GM19025 (cell line): ENCODE results near the gene RAPGEF2.
"Not testable (repeated sequence)": the region's sequence is repeated elsewhere in the genome, so short reads cannot be mapped to it uniquely, and the experiment has no call there.

Experiments used
- ATAC-seq: cut with Tn5 transposase; IDR thresholded peaks from one replicate; pipeline ENCODE4 v1.9.1; 2021; ENCODE audit warnings: mild to moderate bottlenecking, low read depth, moderate library complexity; ENCODE audit not compliant: unreplicated experiment

RAPGEF2 gene, protein sequence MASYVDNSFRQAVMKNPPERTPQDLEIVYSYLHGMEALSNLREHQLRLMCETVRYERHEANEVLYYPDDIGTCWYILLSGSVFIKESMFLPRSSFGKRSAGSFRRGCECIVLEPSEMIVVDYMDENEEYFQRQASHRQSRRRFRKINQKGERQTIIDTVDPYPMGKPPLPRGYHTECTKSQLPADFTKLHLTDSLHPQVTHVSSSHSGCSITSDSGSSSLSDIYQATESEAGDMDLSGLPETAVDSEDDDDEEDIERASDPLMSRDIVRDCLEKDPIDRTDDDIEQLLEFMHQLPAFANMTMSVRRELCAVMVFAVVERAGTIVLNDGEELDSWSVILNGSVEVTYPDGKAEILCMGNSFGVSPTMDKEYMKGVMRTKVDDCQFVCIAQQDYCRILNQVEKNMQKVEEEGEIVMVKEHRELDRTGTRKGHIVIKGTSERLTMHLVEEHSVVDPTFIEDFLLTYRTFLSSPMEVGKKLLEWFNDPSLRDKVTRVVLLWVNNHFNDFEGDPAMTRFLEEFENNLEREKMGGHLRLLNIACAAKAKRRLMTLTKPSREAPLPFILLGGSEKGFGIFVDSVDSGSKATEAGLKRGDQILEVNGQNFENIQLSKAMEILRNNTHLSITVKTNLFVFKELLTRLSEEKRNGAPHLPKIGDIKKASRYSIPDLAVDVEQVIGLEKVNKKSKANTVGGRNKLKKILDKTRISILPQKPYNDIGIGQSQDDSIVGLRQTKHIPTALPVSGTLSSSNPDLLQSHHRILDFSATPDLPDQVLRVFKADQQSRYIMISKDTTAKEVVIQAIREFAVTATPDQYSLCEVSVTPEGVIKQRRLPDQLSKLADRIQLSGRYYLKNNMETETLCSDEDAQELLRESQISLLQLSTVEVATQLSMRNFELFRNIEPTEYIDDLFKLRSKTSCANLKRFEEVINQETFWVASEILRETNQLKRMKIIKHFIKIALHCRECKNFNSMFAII (N-terminal part only)

DNA sequence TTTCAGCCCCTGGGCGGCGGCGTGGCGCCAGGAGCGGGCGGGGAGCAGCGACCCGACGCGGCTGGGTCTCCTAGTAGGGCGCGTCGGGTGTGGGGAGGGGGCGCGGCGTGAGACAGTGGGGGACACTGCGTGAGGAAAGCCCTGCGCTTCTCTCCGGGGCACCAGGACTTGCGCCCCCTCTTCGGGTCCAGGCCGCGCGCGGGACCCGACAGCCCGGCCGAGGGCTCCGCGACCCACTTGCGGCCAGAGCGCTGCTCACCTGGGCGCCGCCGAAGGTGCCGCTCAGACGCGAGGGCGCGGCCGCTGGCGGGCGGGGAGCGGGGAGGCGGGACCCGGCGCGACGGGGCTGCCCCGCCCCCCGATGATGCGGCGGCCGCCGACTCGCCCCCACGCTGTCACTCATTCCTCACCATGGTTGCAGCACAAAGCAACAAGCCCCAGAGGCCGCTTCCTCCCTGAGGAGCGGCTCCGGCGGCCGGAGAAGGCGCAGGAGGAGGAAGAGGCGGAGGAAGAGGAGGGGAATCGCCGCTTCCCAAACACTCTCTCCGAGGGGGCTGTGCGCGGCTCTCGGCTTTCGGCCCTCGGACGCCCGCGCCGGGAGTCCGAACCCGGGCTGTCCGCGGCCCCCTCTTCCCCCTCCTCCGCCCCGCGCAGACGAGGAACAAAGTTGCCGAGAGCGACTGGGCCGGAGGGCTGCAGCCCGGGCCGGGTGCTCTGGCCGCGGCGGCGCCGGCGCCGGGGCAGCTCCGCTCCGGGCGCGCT lies at the start of gene RAPGEF2:
Gene RAPGEF2 (plus strand): TSS at position 458 of the 762 bp plus-strand sequence. CDS start 1,084 bp downstream, outside the sequence.
- peak; percentile 80 for ATAC-seq

DNA sequence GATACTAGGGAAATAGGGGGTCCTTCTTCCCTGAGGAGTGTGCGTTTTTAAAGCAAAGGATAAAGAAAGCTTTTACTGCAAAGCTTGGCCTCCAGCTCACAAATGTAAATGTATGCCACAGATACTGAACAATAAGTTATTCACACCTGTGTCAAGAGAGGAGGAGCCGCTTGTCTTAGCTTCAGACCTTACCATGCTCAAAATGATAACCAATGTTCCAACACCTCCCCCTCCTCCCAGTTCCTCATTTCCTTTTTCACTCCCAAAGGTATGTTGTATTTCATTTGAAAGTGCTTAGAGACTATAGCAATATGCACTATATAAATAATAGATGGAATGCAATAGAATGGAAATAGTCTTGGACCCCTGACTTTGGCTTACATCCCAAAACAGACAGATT lies 47.0 kb upstream of the RAPGEF2 start:
- no peak for ATAC-seq

DNA sequence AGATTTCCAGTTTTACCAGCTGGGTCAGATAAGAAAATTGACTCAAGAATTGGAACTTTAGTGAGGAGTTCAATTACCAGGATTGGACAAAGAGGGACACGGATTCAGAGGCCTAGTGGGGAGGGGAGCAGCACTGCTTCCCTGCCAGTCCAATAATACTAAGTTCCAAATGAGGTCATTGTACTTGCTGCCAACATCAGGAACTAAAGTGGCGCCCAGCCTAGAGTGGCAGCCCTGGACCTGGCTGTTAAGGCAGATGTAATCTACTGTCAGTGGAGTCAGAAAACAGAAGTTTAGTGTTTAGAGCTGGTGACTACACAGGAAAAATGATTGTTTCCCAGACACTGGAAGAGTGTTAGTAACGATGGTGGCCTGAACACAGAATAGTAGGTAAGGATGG lies 42.7 kb upstream of the RAPGEF2 start:
- no peak for ATAC-seq

- ATAC-seq = no peak
These were observed 40.5 kb upstream of the RAPGEF2 start for GRCh38 chr4:159062381-159062780.

DNA sequence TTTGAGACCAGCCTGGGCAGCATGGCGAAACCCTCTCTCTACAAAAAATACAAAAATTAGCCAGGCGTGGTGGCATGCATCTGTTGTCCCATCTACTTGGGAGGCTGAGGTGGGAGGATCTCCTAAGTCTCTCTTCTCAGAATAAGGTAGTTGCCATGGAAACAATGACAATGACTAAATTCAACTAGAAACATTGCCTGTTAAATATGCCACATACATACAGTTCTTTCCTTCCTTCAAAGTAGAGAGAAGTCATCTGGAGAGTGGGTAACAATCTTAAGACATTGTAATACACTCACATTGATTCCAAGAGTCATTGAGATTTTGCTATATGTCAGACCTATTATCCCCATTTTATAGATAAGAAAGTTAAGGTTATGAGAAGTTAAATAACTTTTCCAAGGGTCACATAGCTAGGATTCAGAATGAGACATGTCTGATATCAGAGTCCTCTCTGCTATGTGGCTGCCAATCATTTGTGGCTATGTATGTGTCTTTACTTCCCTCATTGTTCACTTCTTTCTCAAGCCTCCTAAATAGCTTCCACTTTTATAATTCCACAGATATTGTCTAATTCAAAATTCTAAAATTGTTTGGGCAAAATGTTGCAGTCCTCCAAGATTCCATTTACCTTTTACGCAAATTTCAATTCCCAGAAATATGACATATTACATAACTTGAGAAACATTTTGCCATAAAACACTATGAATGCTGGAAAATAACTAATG lies 37.2 kb upstream of the RAPGEF2 start:
- ATAC-seq = no peak

- ATAC-seq = not testable (repeated sequence)
These were observed 34.7 kb upstream of the RAPGEF2 start for GRCh38 chr4:159068139-159068538.

DNA sequence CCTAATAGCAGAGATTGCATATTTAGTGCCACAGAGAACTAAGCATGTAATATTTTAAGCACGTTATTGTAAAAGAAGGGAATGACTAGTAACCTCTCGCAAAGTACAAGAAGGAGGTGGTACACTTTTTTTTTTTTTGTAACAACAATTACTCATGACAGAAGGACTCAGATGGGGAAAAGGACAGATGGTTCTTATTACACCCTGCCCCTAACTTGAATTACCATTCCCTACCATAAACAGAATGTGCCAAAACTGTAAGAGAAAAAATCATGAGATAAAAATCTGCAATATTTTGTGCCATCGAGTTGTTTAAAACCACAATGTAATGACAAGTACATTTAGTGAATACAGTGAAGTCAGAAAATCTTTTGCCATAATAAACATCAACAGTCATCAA lies 33.0 kb upstream of the RAPGEF2 start:
- no peak for ATAC-seq

- ATAC-seq = no peak
These were observed 32.1 kb upstream of the RAPGEF2 start for GRCh38 chr4:159070742-159071141.

- no peak for ATAC-seq
These were observed 31.5 kb upstream of the RAPGEF2 start for GRCh38 chr4:159071178-159071968.

DNA sequence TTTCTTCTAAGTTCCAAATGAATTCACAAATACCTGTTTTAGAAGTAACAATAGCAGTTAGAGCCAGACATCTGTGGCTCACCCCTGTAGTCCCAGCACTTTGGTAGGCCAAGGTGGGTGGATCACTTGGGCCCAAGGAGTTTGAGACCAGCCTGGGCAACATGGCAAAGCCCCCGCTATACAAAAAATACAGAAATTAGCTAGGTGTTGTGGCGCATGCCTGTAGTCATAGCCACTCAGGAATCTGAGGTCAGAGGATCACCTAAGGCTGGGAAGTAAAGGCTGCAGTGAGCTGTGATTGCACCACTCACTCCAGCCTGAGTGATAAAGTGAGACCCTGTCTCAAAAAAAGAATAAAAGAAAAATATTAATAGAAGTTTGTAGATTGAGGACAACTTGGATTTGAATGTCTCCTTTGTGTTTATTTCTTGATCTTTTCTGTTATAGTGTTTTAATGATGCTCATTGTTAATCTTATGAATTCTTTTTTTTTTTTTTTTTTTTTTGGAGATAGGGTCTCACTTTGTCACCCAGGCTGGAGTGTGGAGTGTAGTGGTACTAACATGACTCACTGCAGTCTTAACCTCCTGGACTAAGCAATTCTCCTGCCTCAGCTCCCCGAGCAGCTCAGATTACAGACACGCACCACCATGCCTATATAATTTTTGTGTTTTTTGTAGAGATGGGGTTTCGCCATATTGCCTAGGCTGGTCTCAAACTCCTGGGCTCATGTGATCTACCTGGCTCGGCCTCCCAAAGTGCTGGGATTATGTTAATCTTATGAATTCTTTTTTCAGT lies 30.7 kb upstream of the RAPGEF2 start:
- no peak for ATAC-seq

- no peak for ATAC-seq
These were observed 27.3 kb upstream of the RAPGEF2 start for GRCh38 chr4:159075531-159075932.

DNA sequence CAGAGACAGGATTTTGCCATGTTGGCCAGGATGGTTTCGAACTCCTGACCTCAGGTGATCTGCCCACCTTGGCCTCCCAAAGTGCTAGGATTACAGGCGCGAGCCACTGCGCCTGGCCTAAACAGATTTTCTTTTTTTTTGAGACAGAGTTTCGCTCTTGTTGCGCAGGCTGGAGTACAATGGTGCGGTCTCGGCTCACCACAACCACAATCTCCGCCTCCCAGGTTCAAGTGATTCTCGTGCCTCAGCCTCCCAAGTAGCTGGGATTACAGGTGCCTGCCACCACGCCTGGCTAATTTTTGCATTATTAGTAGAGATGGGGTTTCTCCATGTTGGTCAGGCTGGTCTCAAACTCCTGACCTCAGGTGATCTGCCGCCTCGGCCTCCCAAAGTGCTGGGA lies 25.9 kb upstream of the RAPGEF2 start:
- not testable (repeated sequence) for ATAC-seq

DNA sequence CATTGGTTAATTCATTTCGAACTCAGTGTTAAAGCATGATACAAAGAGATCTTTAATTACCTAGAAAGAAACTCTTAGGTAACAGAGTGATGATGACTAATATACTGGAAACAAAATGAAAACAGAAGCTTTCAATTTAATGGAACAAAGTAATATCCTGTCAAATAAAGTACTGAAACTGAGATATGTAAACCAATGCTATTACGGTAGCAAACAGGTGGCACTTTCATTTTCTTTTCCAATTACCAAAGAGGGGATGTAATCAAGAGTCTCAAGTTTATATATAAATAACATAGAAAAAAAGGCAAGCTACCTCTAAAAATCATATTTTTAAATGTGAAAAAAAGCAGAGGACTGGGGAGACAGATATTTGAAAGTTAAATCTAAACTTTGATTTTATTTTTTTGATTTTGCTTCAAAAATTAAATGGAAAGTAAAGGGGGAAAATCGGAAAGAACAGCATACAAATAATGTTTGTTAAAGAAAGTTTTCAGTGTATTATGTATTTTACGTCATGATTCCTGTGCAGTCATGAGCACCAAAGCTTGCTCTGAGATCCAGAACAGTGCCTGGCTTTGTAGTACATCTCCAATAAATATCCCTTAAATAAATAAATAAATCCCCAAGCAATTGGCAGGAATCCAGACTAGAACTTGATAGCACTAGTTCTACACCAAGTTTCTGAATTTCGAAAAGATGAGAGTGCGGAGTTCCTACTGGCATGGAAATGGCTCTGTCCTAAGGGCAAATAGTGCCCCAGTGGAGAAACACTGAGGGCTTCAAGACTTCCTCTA lies 25.0 kb upstream of the RAPGEF2 start:
- peak; percentile 91 for ATAC-seq

DNA sequence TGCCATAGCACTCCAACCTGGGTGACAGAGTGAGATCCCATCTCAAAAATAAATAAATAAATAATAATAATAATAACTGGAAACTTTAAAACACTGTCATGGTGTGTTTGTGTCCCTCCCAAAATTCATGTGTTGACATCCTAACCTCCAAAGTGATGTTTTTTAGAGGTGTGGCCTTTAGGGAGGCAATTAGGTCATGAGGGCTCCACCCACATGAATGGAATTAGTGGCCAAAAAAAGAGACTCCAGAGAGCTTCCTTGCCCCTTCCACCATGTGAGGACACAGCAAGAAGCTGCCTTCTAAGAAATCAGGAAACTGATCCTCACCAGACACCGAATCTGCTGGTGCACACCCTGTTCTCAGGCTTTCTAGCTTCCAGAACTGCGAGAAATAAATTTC lies 23.8 kb upstream of the RAPGEF2 start:
- no peak for ATAC-seq

GRCh38 chr4:159086606-159087005 lies 16.3 kb upstream of the RAPGEF2 start:
- no peak for ATAC-seq

DNA sequence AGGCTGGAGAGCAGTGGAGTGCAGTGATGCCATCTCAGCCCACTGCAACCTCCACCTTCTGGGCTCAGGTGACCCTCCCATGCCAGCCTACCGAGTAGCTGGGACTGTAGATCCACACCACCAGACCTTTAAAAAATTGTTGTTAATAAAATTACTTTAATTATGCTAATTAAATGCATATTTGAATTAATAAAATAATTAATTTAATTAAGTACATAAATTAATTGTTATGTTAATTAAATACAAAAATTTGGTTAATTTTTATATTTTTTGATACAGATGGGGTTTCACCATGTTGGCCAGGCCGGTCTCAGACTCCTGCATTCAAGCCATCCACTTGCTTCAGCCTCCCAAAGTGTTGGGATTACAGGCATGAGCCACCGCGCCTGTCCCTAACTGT lies 12.6 kb upstream of the RAPGEF2 start:
- ATAC-seq = no peak

GRCh38 chr4:159094156-159094555 lies 8.7 kb upstream of the RAPGEF2 start:
- ATAC-seq = not testable (repeated sequence)

DNA sequence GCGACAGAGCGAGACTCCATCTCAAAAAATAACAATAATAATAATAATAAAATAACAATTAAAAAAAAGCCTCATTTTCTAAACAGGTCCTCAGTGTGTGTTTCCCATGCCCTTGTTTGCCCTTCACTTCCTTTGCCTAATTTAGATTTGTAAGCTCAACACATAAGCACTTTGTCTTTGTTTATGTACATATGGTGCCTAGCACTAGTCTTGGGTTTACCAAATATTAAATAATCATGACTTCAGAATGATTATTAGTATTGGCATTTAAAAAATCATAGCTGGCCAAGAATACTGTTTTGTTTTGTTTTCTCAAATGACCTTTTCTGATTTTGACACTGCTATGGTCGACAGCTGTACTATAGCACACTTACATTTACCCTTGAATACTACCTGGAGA lies 6.4 kb upstream of the RAPGEF2 start:
- ATAC-seq = no peak
